Fibroblast of mammary gland (primary cell): ENCODE measurements around the gene ITIH3.

Experiments
- DNase-seq: peaks from one replicate; pipeline ENCODE4 v3.0.0-alpha.2; 2010; ENCODE audit warnings: low read depth
- H3K4me3 ChIP-seq: 2 replicates; pipeline ENCODE4 v1.5.1; 2011; ENCODE audit warnings: low read depth, mild to moderate bottlenecking, low read length, moderate library complexity; ENCODE audit not compliant: control insufficient read depth
- TF ChIP-seq, protein P1 (sequence below): conservative IDR thresholded peaks from 2 replicates; pipeline ENCODE4 v1.5.1; 2011; ENCODE audit warnings: low read depth, low read length, inconsistent platforms; ENCODE audit not compliant: control insufficient read depth, insufficient read depth

ITIH3 gene

DNA sequence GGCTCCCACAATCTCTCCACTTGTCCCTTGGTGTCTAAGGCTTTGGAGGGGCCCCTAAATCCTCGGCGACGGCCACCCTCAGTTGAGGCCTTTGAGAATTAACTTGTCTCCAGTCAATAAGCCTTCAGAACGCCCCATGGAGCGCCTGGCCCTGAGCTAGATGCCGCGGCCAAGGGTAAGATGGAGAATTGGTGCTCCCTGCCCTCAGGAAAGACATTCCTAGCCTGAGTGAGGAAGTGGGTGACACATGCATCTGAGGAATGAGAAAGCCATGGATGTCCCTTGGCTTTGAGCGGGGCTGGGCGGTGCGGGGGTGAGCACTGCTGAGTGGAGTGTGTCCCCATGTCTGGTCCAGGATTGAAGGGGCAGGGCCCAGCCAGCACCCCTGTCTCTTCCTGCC, 22.6 kb downstream of the ITIH3 start:
- TF ChIP-seq, protein P1, sequence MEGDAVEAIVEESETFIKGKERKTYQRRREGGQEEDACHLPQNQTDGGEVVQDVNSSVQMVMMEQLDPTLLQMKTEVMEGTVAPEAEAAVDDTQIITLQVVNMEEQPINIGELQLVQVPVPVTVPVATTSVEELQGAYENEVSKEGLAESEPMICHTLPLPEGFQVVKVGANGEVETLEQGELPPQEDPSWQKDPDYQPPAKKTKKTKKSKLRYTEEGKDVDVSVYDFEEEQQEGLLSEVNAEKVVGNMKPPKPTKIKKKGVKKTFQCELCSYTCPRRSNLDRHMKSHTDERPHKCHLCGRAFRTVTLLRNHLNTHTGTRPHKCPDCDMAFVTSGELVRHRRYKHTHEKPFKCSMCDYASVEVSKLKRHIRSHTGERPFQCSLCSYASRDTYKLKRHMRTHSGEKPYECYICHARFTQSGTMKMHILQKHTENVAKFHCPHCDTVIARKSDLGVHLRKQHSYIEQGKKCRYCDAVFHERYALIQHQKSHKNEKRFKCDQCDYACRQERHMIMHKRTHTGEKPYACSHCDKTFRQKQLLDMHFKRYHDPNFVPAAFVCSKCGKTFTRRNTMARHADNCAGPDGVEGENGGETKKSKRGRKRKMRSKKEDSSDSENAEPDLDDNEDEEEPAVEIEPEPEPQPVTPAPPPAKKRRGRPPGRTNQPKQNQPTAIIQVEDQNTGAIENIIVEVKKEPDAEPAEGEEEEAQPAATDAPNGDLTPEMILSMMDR = no peak
- no peak overlapping the region for H3K4me3 ChIP-seq
- no peak for DNase-seq

GRCh38 chr3:52817860-52818259, 23.3 kb downstream of the ITIH3 start:
- TF ChIP-seq, protein P1 = no peak
- H3K4me3 ChIP-seq = no peak overlapping the region
- no peak for DNase-seq

- TF ChIP-seq, protein P1 = no peak
- H3K4me3 ChIP-seq = no peak overlapping the region
- DNase-seq = no peak
These were observed 25.3 kb downstream of the ITIH3 start for GRCh38 chr3:52819936-52820335.

GRCh38 chr3:52820736-52821135, 26.1 kb downstream of the ITIH3 start:
- no peak overlapping the region for H3K4me3 ChIP-seq
- DNase-seq = peak; percentile 12
- TF ChIP-seq, protein P1 = peak; percentile 63

DNA sequence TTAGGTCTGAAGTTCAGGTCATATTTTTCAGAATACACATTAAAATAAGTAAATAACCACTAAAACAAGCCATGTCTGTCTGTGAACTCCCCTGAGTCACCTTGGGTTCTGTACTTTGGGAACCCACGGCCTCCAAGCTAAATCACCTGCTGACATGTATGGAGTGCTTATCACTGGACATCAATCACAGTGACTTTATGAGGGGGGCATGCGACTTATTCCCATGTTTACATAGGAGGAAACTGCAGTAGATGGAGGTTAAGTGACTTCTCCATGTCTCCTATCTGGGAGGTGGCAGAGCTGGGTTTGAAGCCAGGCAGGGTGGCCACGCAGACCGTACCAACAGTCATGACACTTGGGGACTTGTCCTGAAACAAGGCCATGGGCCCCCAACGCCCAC, 27.8 kb downstream of the ITIH3 start:
- TF ChIP-seq, protein P1 = no peak
- no peak overlapping the region for H3K4me3 ChIP-seq
- no peak for DNase-seq

DNA sequence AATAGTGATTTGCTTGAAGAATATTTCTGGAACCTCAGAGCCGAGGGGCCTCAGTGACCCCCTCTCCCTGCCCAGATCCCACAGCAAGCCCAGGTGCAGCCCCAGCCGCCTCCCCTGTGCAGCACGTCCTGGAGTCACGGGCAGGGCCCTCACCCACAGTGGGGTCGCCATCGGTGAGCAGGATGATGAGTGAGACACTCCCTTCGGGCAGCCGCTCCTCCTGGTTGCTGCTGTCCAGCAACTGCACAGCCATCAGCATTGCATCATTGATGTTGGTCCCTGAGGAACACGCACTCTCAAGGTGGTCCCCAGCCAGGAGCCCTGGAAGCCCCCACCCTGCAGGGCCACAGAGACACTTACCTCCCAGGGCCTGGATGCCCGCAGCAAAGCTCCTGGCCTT, 29.4 kb downstream of the ITIH3 start:
- no peak for DNase-seq
- TF ChIP-seq, protein P1 = no peak
- H3K4me3 ChIP-seq = no peak overlapping the region

GRCh38 chr3:52827441-52827840, 32.8 kb downstream of the ITIH3 start:
- DNase-seq = peak; percentile 17

More at GRCh38 chr3:52827441-52827840, 32.8 kb downstream of the ITIH3 start:
- TF ChIP-seq, protein P1 = no peak
- no peak overlapping the region for H3K4me3 ChIP-seq
